ENCODE data around the gene CHST2.

Gene CHST2

DNA sequence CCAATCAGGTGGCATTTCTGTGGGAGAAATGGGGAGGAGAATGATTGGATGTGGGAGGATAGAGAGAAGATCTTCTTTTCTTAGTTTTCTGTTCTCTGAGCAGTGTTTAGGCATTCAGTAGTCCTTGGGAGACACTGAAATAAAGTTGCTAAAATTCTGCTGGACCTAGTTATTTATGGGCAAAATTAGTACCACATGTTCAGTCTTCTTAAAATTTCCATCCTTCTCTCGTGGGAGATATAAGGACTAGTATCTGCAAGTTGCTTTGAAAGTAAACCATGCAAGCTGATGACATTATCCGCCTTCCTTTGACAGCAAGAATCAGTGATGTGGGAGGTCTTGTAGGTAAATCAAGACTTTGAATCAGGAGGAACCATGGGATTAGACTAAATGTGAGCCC lies 19.9 kb upstream of the CHST2 start:
- DNase-seq (ENCODE audit: low spot score), result no peak
- in situ Hi-C loops (cut with MboI; ENCODE audit: low sequenced_read_pairs, unreplicated experiment), result no loop called here
- TF ChIP-seq, protein P1, sequence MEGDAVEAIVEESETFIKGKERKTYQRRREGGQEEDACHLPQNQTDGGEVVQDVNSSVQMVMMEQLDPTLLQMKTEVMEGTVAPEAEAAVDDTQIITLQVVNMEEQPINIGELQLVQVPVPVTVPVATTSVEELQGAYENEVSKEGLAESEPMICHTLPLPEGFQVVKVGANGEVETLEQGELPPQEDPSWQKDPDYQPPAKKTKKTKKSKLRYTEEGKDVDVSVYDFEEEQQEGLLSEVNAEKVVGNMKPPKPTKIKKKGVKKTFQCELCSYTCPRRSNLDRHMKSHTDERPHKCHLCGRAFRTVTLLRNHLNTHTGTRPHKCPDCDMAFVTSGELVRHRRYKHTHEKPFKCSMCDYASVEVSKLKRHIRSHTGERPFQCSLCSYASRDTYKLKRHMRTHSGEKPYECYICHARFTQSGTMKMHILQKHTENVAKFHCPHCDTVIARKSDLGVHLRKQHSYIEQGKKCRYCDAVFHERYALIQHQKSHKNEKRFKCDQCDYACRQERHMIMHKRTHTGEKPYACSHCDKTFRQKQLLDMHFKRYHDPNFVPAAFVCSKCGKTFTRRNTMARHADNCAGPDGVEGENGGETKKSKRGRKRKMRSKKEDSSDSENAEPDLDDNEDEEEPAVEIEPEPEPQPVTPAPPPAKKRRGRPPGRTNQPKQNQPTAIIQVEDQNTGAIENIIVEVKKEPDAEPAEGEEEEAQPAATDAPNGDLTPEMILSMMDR (IDR thresholded peaks at IDR 0.05; ENCODE audit: borderline replicate concordance, control extremely low read depth, extremely low read depth, insufficient read depth, missing control alignments), result no peak

DNA sequence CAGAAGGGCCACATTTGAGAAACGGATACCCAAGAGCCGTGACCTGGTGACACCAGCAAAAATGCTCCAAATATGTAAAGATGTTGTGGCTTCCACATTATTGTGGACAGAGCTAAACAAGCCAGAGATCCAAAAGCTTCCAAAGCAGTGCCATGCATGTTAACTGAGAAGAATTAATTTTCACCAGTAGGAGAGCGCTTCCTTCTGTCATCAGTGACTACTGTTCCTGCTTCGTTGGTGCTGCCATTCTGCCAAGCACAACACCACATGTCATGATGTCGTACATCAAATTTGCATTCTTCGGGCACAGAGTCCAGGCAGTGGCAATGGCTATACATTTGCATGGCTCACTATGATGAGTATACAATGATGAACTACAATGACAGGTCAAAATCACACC lies 19.1 kb upstream of the CHST2 start:
- in situ Hi-C loops (cut with MboI; ENCODE audit: low sequenced_read_pairs, unreplicated experiment), result no loop called here
- no peak for DNase-seq (ENCODE audit: low spot score)
- TF ChIP-seq, protein P1 (IDR thresholded peaks at IDR 0.05; ENCODE audit: borderline replicate concordance, control extremely low read depth, extremely low read depth, insufficient read depth, missing control alignments), result no peak

DNA sequence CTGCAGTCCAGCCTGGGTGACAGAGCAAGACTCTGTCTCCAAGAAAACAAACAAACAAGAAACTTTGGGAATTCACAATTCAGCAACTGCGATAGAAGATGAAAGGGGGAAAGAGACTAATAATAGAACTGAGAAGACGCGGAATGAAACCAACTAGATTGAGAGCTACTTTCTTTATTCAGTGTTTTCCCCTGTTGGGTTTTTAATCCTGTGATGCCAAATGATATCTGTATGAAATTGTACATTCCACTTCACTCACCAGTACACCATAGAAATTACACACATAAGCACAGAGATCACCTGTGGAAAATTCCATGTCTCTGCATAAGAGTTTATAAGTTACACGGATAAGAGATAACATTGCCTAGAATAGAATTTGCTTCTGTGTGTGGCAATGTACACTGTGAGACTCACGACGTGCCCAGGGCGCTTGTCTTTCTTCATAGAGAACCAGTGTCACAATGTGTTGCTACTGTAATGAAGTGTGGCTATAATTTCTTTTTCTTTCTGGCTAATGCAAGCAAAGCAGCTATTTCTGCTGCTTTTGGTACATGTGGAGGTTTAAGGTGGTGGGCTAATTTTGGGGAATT lies 17.7 kb upstream of the CHST2 start:
- TF ChIP-seq, protein P1 (IDR thresholded peaks at IDR 0.05; ENCODE audit: borderline replicate concordance, control extremely low read depth, extremely low read depth, insufficient read depth, missing control alignments), result no peak
- DNase-seq (ENCODE audit: low spot score), result no peak
- in situ Hi-C loops (cut with MboI; ENCODE audit: low sequenced_read_pairs, unreplicated experiment), result no loop called here

DNA sequence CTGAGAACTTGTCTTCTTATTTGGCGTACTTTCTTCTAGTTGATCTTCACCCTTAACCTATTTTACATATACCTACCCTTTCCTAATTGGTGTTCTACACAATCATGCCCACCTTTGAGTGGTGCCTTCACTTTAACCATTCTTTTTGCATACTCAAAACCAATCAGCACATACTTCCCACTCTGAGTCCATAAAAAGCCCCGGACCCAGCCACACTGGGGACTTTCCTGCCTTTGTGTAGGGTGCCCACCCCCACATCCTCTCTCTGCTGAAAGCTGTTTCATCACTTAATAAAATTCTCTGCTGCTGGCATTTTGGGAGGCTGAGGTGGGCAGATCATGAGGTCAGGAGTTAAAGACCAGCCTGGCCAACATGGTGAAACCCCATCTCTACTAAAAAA lies 15.9 kb upstream of the CHST2 start:
- DNase-seq (ENCODE audit: low spot score), result no peak
- TF ChIP-seq, protein P1 (IDR thresholded peaks at IDR 0.05; ENCODE audit: borderline replicate concordance, control extremely low read depth, extremely low read depth, insufficient read depth, missing control alignments), result no peak
- in situ Hi-C loops (cut with MboI; ENCODE audit: low sequenced_read_pairs, unreplicated experiment), result no loop called here

DNA sequence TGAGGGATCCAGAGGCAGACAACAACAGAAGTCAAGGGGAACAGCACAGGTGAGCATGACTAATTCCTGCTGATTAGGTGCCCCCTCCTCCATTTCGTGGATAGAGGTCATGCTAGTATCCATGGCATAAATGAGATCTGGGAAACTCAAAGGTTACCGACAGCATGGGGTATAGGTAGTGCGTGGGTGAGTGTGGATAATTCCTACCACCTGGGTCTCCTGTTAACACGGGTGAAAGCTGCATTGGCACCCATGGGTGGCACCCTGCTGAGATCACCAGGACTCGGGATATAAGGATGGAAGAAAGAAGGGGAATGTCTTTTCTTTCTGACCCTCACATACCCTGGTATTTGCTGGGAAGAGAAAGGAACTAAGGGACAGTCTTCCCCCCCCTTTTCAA lies 14.4 kb upstream of the CHST2 start:
- TF ChIP-seq, protein P1 (IDR thresholded peaks at IDR 0.05; ENCODE audit: borderline replicate concordance, control extremely low read depth, extremely low read depth, insufficient read depth, missing control alignments), result no peak
- DNase-seq (ENCODE audit: low spot score), result no peak
- in situ Hi-C loops (cut with MboI; ENCODE audit: low sequenced_read_pairs, unreplicated experiment), result no loop called here

DNA sequence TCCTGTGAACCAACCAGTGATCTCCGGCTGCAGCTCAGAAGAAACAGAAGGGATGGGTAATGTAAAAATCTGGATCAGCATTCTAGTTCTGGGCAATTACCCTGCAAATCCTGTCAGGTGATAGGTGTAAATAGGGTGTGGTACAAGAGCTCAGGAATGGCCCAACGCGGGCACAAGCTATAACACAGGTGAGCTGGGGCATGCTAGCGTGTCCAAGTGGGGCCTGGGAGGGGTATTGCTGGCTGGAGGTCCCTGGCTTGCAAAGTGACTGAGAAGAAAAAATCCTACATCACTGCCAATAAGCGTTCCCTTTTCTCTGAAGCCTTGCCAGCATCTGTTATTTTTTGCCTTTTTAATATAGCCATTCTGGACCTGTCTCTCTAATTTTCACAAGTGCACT lies 9.7 kb upstream of the CHST2 start:
- in situ Hi-C loops (cut with MboI; ENCODE audit: low sequenced_read_pairs, unreplicated experiment), result no loop called here
- TF ChIP-seq, protein P1 (IDR thresholded peaks at IDR 0.05; ENCODE audit: borderline replicate concordance, control extremely low read depth, extremely low read depth, insufficient read depth, missing control alignments), result no peak
- no peak for DNase-seq (ENCODE audit: low spot score)
